Left lung (tissue), 10 donors: ENCODE measurements around the gene XK. TPM values are rescaled to one million over a fixed set of nuclear protein-coding genes. Genes with fewer than 3 reads are reported as not detected.

ENCODE experiments used
- ATAC-seq: fragments of 200-7000 bp; cut with Tn5 transposase; one replicate; pipeline ENCODE4 v1.9.1; 2020; ENCODE audit warnings: moderate library complexity
- DNase-seq, 4 donors: peaks; one replicate each; pipeline ENCODE4 v3.0.0-alpha.2; 2013 to 2020
- H3K27ac ChIP-seq, 2 donors: fragments of 200-600 bp; sonication (generic) in 1 of 2; one replicate each; pipeline versions ENCODE4 v1.5.0 to v1.8.0; 2020 to 2021
- H3K27me3 ChIP-seq, 2 donors: fragments of 200-600 bp; sonication (generic) in 1 of 2; one replicate each; pipeline versions ENCODE4 v1.5.0 to v1.8.0; 2020 to 2021
- H3K36me3 ChIP-seq, 2 donors: fragments of 200-600 bp; sonication (generic) in 1 of 2; one replicate each; pipeline versions ENCODE4 v1.5.0 to v1.8.0; 2020 to 2021
- H3K4me1 ChIP-seq, 2 donors: fragments of 200-600 bp; one replicate each; pipeline ENCODE4 v1.8.0; 2021
- H3K4me3 ChIP-seq, 2 donors: fragments of 200-600 bp; sonication (generic) in 1 of 2; one replicate each; pipeline versions ENCODE4 v1.5.0 to v1.8.0; 2020 to 2021; ENCODE audit warnings: mild to moderate bottlenecking in 1 of 2
- H3K9me3 ChIP-seq, 2 donors: fragments of 200-600 bp; sonication (generic) in 1 of 2; one replicate each; pipeline versions ENCODE4 v1.5.0 to v1.8.0; 2020 to 2021
- intact Hi-C, 2 donors: fragments of 100-400 bp; cut with DNase I; formaldehyde crosslinking; loops; one replicate each; pipeline versions ENCODE4 v1.11.2 to v1.14.2; 2022
- polyA plus RNA-seq, 6 donors: library from polyadenylated mRNA; unstranded; fragments of 120-200 nt; gene quantifications; one replicate each; pipeline ENCODE4 v1.2.1, GENCODE V29; 2013; ENCODE audit not compliant: insufficient read length in 6 of 6
- total RNA-seq, 2 donors: library from RNA; stranded (reverse); fragmentation: NEBNext Ultra II Directional; extraction: Animal tissue kit (Norgen Biotek cat#: 25700); gene quantifications; one replicate each; pipeline ENCODE4 v1.2.1, GENCODE V29; 2021
- TF ChIP-seq, protein P1 (sequence below), 2 donors: fragments of 200-600 bp; sonication (generic) in 1 of 2; IDR thresholded peaks; one replicate each; pipeline versions ENCODE4 v1.5.0 to v1.8.0; 2021; ENCODE audit warnings: antibody characterized with exemption in 2 of 2
- donor health status: DM: no; HTN: yes; CAD: no.
- donor health status: DM: no; HTN: no; CAD: no.

Gene XK
- total and polyA plus RNA-seq, 8 donors, result 2.5 to 4.1 (median 2.8) TPM

DNA sequence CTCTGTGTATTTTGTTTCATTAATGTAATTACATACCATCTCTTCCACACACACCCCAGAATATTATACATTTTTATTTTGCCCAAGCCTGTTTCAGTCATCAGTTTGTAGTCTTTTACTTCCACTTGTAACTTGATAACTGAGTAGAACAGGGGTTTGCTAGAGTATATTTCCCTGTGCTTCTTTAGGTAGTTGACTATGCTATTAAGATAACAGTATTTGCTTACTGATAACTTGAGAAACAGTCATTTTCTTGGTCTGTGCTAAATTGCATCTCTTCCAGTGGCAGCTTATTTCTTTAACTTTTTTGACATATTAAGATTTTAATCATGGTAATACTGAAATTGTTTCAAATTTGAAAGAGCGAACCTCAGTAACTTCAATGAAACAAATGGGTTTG is 7.0 kb upstream of the XK start:
- TF ChIP-seq, protein P1, sequence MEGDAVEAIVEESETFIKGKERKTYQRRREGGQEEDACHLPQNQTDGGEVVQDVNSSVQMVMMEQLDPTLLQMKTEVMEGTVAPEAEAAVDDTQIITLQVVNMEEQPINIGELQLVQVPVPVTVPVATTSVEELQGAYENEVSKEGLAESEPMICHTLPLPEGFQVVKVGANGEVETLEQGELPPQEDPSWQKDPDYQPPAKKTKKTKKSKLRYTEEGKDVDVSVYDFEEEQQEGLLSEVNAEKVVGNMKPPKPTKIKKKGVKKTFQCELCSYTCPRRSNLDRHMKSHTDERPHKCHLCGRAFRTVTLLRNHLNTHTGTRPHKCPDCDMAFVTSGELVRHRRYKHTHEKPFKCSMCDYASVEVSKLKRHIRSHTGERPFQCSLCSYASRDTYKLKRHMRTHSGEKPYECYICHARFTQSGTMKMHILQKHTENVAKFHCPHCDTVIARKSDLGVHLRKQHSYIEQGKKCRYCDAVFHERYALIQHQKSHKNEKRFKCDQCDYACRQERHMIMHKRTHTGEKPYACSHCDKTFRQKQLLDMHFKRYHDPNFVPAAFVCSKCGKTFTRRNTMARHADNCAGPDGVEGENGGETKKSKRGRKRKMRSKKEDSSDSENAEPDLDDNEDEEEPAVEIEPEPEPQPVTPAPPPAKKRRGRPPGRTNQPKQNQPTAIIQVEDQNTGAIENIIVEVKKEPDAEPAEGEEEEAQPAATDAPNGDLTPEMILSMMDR (IDR thresholded peaks at IDR 0.05), result no peak
- no peak overlapping the region for H3K27ac ChIP-seq
- peaks cover 0 to 4% of the 10 kb centered on the region in 2 donors for H3K27me3 ChIP-seq
- H3K36me3 ChIP-seq, result no peaks in the 10 kb centered on the region
- ATAC-seq, result peak; percentile 52
- no peaks in the 10 kb centered on the region for H3K4me1 ChIP-seq
- no peaks in the 10 kb centered on the region for H3K9me3 ChIP-seq
- DNase-seq, result no peak
- intact Hi-C loops, result no loop called here
- no peak overlapping the region for H3K4me3 ChIP-seq

DNA sequence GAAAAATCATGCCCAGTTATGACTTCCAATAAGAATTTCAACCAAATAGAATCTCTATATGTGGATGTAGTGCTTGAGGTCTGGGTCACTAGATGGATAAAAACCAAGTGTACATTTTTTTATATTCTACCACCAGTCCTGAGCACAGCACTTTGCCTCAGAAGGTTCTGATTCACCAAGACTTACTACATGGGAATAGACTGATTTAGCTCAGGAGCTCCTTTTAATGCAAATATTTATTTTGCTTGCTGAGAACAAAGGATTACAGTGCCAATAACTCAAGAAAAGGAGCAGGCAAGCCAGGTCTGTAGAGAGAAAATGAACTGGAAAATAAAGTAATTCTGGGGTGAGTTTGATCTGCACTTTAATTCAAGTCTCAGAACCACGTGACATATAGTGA is 6.4 kb upstream of the XK start:
- no peaks in the 10 kb centered on the region for H3K4me1 ChIP-seq
- peak; percentile 39 for ATAC-seq
- H3K9me3 ChIP-seq, result no peaks in the 10 kb centered on the region
- no peak for DNase-seq
- no peak overlapping the region for H3K4me3 ChIP-seq
- intact Hi-C loops, result no loop called here
- TF ChIP-seq, protein P1 (IDR thresholded peaks at IDR 0.05), result no peak
- H3K27ac ChIP-seq, result no peak overlapping the region
- H3K36me3 ChIP-seq, result no peaks in the 10 kb centered on the region
- peaks cover 0 to 4% of the 10 kb centered on the region in 2 donors for H3K27me3 ChIP-seq

DNA sequence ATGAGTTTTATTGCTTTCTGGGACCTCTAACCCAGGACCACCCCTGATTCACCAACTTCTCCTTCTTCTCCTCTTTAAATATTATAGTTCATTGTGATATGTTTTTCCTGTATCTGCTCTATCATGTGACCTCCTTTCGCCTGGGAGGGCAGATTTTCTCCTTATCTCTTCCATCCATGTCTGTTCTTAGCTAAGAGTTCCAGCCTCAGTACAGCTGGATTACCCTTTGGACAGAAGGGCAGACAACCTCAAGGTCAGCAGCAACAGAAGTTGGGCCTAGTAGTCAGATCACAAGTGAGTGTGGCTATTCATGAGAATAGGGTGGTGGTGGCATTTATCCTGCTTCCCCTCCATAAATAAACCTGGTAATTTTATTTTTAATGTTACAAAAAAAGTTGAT is 5.7 kb upstream of the XK start:
- TF ChIP-seq, protein P1 (IDR thresholded peaks at IDR 0.05), result no peak
- Histone ChIP-seq H3K36me3 (no peaks in the 10 kb centered on the region), H3K9me3 (no peaks in the 10 kb centered on the region), H3K27ac (no peak overlapping the region), H3K4me1 (no peaks in the 10 kb centered on the region), H3K4me3 (no peak overlapping the region), H3K27me3 (peaks cover 0 to 4% of the 10 kb centered on the region in 2 donors)
- ATAC-seq (no peak), DNase-seq (no peak)
- intact Hi-C loops, result no loop called here

DNA sequence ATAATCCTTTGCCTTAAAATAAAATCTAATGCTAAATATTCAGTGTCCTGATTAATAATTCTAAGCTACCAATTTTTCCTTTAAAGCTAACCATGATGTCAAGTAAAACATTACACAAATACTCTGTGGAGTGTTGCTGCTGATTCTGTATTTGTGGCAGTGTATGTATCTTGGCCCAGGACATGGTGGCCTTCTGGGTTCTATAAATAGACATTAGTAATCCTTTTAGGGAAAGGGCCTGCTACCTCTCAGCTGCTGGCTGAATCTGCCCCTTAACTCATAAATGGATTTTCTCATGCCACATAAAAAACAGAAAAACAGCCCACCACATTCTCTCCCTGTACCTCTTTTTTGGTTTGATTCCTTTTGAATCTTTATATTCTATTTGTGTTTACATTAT is 1.2 kb upstream of the XK start:
- Histone ChIP-seq H3K36me3 (no peaks in the 10 kb centered on the region), H3K27me3 (peaks cover 0 to 13% of the 10 kb centered on the region in 2 donors), H3K27ac (no peak overlapping the region), H3K4me3 (no peak overlapping the region), H3K9me3 (no peaks in the 10 kb centered on the region), H3K4me1 (no peaks in the 10 kb centered on the region)
- intact Hi-C loops, result no loop called here
- TF ChIP-seq, protein P1 (IDR thresholded peaks at IDR 0.05), result no peak
- DNase-seq (peak in 1 of 4 donors; percentile 27), ATAC-seq (no peak)

DNA sequence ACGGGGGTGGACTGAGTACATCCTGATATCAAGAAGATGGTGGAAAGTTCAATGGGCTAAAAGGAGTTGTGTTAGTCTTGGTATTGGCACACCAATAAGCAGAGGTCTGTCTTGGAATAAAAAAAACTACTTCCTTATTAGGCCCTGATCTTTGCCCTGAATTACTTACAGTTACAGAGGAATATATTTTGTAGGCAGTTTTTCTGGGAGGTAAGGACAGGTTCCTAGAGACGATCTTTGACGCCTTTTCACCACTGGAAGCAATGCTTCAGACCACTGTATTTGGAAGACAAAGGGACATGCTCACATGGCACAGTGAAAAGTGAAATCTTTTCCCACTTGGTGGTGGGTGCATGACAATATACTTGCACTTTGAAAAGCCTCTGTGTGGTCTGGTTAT is 618 bp upstream of the XK start:
- no peak for ATAC-seq

More for the DNA sequence above, 618 bp upstream of the XK start:
- no peaks in the 10 kb centered on the region for H3K36me3 ChIP-seq
- H3K4me1 ChIP-seq, result no peaks in the 10 kb centered on the region
- H3K4me3 ChIP-seq, result peak overlapping the region; percentile 23 to 36
- intact Hi-C loops, result no loop called here
- TF ChIP-seq, protein P1 (IDR thresholded peaks at IDR 0.05), result no peak
- H3K9me3 ChIP-seq, result no peaks in the 10 kb centered on the region
- no peak overlapping the region for H3K27ac ChIP-seq
- peaks cover 0 to 13% of the 10 kb centered on the region in 2 donors for H3K27me3 ChIP-seq
- no peak for DNase-seq
